NT2/D1 (cell line): ENCODE data around the gene ZNF469.

Source experiments
- YY1 ChIP-seq: IDR thresholded peaks from 2 replicates; pipeline ENCODE4 v1.6.1; 2011; ENCODE audit not compliant: insufficient read length, insufficient read depth
- ZNF274 ChIP-seq: IDR thresholded peaks from 2 replicates; pipeline ENCODE4 v1.6.1; 2011; ENCODE audit warnings: mild to moderate bottlenecking, low read depth, low read length

DNA sequence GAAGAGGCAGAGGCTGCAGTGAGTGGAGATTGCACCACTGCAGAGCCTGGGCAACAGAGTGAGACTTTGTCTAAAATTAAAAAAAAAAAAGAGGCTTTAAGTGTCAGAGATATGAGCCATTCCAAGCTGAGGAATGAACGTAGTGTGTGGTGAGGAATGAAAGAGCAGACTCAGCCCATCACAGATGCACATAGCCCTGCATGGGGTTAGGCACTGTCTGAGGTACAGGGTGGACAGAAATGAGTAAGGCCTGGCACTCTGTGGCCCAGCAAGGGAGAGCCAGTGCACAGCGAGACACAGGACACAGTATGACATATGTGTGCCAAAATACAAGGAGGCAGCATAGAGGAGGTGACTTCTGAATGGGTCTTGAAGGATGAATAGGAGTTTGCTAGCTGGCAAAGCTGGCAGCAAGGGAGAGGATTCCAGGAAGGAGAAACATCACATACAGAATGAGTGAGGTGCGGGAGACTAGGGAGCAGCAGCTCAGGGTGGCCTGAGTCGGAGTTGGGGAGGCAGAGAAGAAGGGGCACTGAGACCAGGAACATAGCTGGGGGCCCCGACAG, 8.7 kb upstream of the ZNF469 start:
- no peak for TF ChIP-seq YY1
- TF ChIP-seq ZNF274: no peak
